Osteocyte (in vitro differentiated cells): ENCODE measurements around the gene HDAC9. TPM values are rescaled to one million over a fixed set of nuclear protein-coding genes. Genes with fewer than 3 reads are reported as not detected.

ENCODE experiments used
- DNase-seq: peaks from one replicate; pipeline ENCODE4 v3.0.0; 2021; ENCODE audit warnings: mixed read lengths; ENCODE audit not compliant: unreplicated experiment; ENCODE audit errors: extremely low spot score
- H3K27ac Mint-ChIP-seq: one replicate; pipeline ENCODE4 v1.8.0; 2021; ENCODE audit warnings: mild to moderate bottlenecking, mixed read lengths; ENCODE audit not compliant: unreplicated experiment
- H3K27me3 Mint-ChIP-seq: one replicate; pipeline ENCODE4 v1.8.0; 2021; ENCODE audit warnings: mixed read lengths; ENCODE audit not compliant: unreplicated experiment
- H3K36me3 Mint-ChIP-seq: one replicate; pipeline ENCODE4 v1.8.0; 2021; ENCODE audit warnings: mixed read lengths; ENCODE audit not compliant: unreplicated experiment
- H3K4me1 Mint-ChIP-seq: one replicate; pipeline ENCODE4 v1.8.0; 2021; ENCODE audit warnings: mixed read lengths; ENCODE audit not compliant: unreplicated experiment
- H3K4me3 Mint-ChIP-seq: one replicate; pipeline ENCODE4 v1.8.0; 2021; ENCODE audit warnings: mild to moderate bottlenecking, moderate library complexity, mixed read lengths; ENCODE audit not compliant: unreplicated experiment
- H3K9me3 Mint-ChIP-seq: one replicate; pipeline ENCODE4 v1.8.0; 2021; ENCODE audit warnings: mixed read lengths; ENCODE audit not compliant: unreplicated experiment
- CTCF ChIP-seq: fragments of 200-600 bp; sonication (generic); IDR thresholded peaks from 2 replicates; pipeline ENCODE4 v1.5.0; 2021; ENCODE audit warnings: antibody characterized with exemption, mild to moderate bottlenecking, moderate library complexity
- total RNA-seq: library from RNA; stranded (reverse); gene quantifications from 2 replicates; pipeline ENCODE4 v1.2.1, GENCODE V29; 2021

Gene HDAC9
- total RNA-seq, 1 donor from 2014 or later = 0.81 TPM

- H3K36me3 Mint-ChIP-seq = no peaks in the 10 kb centered on the region
- H3K4me3 Mint-ChIP-seq = no peak overlapping the region
- TF ChIP-seq CTCF = no peak
- H3K27ac Mint-ChIP-seq = no peak overlapping the region
- peaks cover 43% of the 10 kb centered on the region for H3K4me1 Mint-ChIP-seq
- H3K9me3 Mint-ChIP-seq = no peaks in the 10 kb centered on the region
- no peak for DNase-seq
- no peaks in the 10 kb centered on the region for H3K27me3 Mint-ChIP-seq
These were observed 56.9 kb downstream of the HDAC9 start for GRCh38 chr7:18552316-18552916.

GRCh38 chr7:18552943-18553604 lies 57.5 kb downstream of the HDAC9 start:
- Mint-ChIP-seq H3K27ac (no peak overlapping the region), H3K4me3 (no peak overlapping the region), H3K4me1 (peaks cover 44% of the 10 kb centered on the region), H3K9me3 (no peaks in the 10 kb centered on the region), H3K27me3 (no peaks in the 10 kb centered on the region), H3K36me3 (no peaks in the 10 kb centered on the region)
- no peak for TF ChIP-seq CTCF
- DNase-seq = no peak

DNA sequence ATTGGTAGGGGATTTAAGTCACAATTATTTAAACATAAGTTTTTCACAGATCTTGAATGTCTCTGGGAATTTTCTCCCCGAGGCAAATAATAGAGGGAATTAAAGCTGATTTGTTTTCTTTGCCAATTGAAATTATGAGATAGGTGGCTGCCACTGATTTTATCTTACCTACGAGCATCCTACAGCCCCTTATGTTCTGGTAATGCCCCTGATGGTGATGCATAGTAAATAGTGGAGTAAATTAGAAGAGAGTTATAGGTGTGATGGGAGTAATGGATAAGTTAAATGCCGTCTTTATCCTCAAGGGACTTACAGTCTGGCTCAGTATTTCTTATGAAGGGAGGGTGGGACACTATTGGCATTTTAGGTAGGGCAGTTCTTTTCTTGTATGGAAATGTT lies 58.1 kb downstream of the HDAC9 start:
- Mint-ChIP-seq H3K4me1 (peaks cover 48% of the 10 kb centered on the region), H3K36me3 (no peaks in the 10 kb centered on the region), H3K4me3 (no peak overlapping the region), H3K27me3 (no peaks in the 10 kb centered on the region), H3K27ac (no peak overlapping the region), H3K9me3 (no peaks in the 10 kb centered on the region)
- no peak for DNase-seq
- TF ChIP-seq CTCF = no peak

- H3K36me3 Mint-ChIP-seq = no peaks in the 10 kb centered on the region
- H3K27me3 Mint-ChIP-seq = no peaks in the 10 kb centered on the region
- DNase-seq = no peak
- no peak overlapping the region for H3K4me3 Mint-ChIP-seq
- TF ChIP-seq CTCF = no peak
- peak overlapping the region; percentile 39 for H3K27ac Mint-ChIP-seq
- H3K9me3 Mint-ChIP-seq = no peaks in the 10 kb centered on the region
- H3K4me1 Mint-ChIP-seq = peaks cover 49% of the 10 kb centered on the region
These were observed 59.6 kb downstream of the HDAC9 start for GRCh38 chr7:18555120-18555519.

DNA sequence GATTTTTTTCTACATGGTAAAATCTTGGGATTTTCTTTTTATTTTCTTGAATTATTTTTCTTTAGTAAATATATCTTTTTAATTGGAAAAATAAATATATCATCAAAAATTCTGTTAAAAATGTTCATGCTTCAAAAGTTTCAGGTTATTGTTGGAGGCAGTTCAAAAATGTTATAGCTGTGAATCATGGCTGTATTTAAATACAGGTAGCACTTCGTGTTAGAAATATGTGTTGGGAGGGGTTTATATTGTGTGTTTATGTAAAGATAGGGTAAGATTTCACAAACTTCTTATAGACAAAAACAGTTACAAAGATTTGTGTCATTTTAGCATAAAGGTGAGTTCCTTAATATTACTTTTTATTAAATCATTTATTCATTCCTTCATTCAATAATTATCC lies 60.4 kb downstream of the HDAC9 start:
- no peak overlapping the region for H3K27ac Mint-ChIP-seq
- H3K36me3 Mint-ChIP-seq = no peaks in the 10 kb centered on the region
- peaks cover 49% of the 10 kb centered on the region for H3K4me1 Mint-ChIP-seq
- H3K27me3 Mint-ChIP-seq = no peaks in the 10 kb centered on the region
- no peak for DNase-seq
- H3K9me3 Mint-ChIP-seq = no peaks in the 10 kb centered on the region
- no peak for TF ChIP-seq CTCF
- no peak overlapping the region for H3K4me3 Mint-ChIP-seq
